ENCODE results near the gene PLPP3.

The PLPP3 gene

DNA sequence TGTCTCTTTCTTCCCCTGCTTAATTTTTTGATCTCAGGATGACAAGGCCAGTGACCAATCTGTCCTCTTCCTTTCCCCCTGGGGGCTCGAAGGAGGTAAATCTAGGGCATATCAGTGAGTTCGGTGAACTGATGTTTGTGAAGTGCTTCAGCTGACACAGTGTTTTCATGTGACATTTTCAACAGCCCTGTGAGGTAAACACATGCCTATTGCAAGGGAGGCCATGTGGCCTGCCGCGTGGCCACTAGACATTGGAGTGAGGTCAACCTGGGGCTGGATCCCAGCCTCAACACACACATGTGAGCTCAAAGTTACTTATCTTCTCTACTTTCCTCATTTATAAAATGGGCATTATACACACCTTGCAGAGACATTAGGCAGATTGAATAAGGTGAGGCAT lies 126.3 kb downstream of the PLPP3 start:
- DNase-seq (ENCODE audit: low read depth): no peak
- TF ChIP-seq, protein P1, sequence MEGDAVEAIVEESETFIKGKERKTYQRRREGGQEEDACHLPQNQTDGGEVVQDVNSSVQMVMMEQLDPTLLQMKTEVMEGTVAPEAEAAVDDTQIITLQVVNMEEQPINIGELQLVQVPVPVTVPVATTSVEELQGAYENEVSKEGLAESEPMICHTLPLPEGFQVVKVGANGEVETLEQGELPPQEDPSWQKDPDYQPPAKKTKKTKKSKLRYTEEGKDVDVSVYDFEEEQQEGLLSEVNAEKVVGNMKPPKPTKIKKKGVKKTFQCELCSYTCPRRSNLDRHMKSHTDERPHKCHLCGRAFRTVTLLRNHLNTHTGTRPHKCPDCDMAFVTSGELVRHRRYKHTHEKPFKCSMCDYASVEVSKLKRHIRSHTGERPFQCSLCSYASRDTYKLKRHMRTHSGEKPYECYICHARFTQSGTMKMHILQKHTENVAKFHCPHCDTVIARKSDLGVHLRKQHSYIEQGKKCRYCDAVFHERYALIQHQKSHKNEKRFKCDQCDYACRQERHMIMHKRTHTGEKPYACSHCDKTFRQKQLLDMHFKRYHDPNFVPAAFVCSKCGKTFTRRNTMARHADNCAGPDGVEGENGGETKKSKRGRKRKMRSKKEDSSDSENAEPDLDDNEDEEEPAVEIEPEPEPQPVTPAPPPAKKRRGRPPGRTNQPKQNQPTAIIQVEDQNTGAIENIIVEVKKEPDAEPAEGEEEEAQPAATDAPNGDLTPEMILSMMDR (conservative IDR thresholded peaks at IDR 0.05; ENCODE audit: low read depth, low read length): no peak
- H3K4me3 ChIP-seq (ENCODE audit: low read length): no peak overlapping the region

DNA sequence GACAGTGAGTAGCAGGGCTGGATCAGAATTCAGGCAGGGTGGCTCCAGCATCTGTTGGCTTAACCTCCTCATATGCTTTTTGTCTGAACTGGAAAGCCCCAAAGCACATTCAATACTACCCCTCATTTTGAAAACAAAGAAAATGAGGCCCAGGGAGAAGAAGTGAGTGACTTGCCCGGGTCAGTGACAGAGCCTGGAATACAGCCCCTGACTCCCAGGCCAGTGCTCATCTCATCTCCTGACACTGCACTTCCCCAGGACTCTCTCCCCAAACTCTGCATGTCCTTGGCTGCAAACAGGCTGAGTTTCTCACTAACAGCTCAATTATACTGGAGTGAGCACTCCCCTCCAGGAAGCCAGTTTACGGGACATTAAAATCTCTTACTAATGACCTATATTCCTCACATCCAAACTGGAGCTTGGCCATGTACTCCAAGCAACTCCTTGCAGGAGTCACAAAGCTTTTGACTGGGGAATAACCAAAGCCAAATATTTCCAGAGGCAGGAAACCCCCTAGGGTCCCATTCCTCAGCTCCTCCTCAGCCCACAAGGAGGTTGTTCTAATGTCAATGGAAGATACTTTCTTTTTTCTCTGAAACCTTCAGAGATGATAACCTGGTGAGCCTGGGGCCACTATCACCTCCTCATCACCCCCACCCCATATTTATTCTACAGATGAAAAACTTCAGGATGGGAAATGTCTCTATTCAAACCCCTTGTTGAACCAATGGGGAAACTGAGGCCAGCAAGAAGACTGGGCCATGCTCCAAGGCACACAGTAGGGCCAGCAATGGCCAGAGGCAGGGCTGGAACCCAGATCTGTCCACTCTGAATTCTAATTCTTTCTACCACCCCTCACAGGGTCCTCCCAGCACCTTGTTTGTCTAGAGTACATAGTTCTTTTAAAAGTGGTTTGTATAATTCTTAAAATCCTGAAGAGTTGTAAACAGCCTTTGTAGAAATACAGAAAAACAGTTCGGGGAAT lies 127.0 kb downstream of the PLPP3 start:
- TF ChIP-seq, protein P1 (conservative IDR thresholded peaks at IDR 0.05; ENCODE audit: low read depth, low read length): no peak

DNA sequence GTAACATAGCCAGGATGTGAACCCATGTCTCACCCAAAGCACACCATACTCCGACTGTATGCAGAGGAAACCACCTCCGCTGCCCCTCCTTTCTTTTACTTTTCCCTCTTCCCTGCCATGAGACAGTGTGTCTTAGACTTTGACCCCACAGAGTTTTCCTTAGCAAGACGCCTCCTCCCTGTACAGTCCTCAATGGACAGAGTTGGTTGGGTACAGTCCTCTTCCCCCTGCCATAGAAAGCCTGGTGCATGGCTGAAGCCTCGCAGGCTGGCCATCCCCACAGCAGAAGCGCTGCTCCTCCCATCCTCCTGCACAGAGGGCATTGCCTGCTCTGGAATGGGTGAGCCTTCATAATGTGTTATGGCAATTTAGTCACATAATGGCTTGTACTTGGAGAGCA lies 127.9 kb downstream of the PLPP3 start:
- no peak overlapping the region for H3K4me3 ChIP-seq (ENCODE audit: low read length)
- DNase-seq (ENCODE audit: low read depth): no peak
- TF ChIP-seq, protein P1 (conservative IDR thresholded peaks at IDR 0.05; ENCODE audit: low read depth, low read length): no peak

More for the DNA sequence above, 127.0 kb downstream of the PLPP3 start:
- no peak for DNase-seq (ENCODE audit: low read depth)
- no peak overlapping the region for H3K4me3 ChIP-seq (ENCODE audit: low read length)

DNA sequence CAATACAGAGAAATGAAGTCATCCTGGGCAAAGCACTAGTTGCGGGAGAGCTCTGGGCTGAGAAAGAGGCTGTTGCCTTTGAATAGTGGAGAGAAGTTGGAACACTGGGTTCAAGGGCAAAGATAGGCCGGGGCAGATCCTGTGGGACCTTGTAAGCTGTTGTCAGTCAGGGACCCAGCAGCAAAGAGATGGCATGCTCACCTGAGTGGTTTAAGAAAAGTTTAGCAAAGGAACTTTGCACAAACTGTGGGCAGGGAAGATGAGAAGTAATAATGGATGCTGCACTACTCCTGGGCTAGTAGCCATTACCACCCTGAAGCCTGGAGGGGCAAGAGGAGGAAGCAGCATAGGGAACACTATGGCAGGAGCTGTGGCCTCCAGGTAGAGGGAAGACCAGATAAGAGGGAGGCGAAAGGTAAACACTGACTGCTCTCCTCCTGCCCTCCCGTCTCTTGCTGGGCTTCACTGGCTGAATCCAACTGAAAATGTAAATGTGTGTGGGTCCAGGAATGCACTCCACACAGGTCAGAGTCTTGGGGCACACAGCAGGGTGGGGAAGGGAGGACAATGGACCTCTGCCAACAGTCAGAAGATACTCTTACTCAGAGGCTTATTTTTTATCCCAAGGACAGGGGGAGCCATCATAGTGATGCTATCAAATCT lies 129.2 kb downstream of the PLPP3 start:
- no peak for DNase-seq (ENCODE audit: low read depth)
- TF ChIP-seq, protein P1 (conservative IDR thresholded peaks at IDR 0.05; ENCODE audit: low read depth, low read length): no peak
- no peak overlapping the region for H3K4me3 ChIP-seq (ENCODE audit: low read length)

DNA sequence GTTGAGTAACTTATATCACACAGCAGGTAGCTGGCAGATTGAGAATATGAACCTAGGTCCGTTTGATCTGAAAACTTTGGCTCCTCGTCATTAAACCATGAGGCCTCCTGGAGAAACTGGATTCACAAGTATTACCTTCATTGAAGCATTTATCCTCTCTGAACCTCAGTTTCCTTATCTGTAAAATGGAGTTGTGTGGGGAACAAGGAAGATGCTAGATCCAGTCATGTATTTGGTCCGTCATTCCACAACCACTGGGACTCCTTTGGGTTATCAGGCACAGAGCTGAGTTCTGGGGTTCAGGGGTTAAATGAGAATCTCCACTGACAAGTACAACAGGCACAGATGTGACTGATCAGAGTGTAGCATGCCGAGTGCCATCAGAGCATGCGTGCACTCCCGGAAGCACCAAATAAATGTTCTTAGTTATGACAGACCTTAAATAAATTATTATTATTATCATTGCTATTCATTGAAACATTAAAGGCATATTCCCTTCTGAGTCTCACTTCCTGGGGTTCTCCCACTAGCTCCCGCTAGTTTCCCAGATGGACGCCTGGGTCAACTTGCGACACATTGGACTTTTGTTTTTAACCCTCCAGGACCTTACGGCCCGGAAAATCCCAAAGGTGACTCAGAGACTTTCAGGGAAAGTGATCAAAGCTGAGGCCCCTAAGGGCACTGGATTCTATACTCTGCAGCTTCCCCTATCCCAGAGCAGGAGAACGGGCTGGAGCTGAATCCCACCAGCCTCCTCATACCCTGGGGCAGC lies 130.6 kb downstream of the PLPP3 start:
- no peak overlapping the region for H3K4me3 ChIP-seq (ENCODE audit: low read length)
- DNase-seq (ENCODE audit: low read depth): no peak
- TF ChIP-seq, protein P1 (conservative IDR thresholded peaks at IDR 0.05; ENCODE audit: low read depth, low read length): no peak

DNA sequence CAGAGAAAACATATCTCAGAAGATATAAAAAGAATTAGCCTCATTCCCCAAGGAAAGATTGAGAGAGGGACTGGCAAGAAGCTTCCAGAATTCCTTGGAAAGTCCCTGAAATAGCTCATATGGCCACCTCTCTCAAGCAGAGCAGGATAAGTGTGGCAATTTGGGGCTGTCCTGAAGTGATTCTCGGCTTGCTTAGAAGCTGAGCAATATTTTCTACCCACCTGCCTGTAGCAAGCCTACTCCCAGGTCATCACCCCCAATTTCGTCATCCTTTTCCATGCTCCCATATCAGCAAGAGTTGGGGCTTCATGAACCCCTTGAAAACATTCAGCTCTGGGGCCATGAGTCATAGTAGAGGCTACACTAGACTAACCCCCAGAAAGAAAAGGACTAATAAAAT lies 131.5 kb downstream of the PLPP3 start:
- H3K4me3 ChIP-seq (ENCODE audit: low read length): no peak overlapping the region
- TF ChIP-seq, protein P1 (conservative IDR thresholded peaks at IDR 0.05; ENCODE audit: low read depth, low read length): no peak
- DNase-seq (ENCODE audit: low read depth): no peak
